ENCODE results near the gene CREM.

Gene CREM

GRCh38 chr10:35140126-35140525, 13.5 kb downstream of the CREM start:
- H3K9ac ChIP-seq (ENCODE audit: low read length) = no peak overlapping the region
- no peak overlapping the region for H3K4me3 ChIP-seq (ENCODE audit: low read length)
- no peaks in the 10 kb centered on the region for H3K9me3 ChIP-seq (ENCODE audit: insufficient read depth, low read length)
- no peak for TF ChIP-seq EZH2phosphoT487 (IDR thresholded peaks at IDR 0.05; ENCODE audit: low read depth)
- TF ChIP-seq, protein P1, sequence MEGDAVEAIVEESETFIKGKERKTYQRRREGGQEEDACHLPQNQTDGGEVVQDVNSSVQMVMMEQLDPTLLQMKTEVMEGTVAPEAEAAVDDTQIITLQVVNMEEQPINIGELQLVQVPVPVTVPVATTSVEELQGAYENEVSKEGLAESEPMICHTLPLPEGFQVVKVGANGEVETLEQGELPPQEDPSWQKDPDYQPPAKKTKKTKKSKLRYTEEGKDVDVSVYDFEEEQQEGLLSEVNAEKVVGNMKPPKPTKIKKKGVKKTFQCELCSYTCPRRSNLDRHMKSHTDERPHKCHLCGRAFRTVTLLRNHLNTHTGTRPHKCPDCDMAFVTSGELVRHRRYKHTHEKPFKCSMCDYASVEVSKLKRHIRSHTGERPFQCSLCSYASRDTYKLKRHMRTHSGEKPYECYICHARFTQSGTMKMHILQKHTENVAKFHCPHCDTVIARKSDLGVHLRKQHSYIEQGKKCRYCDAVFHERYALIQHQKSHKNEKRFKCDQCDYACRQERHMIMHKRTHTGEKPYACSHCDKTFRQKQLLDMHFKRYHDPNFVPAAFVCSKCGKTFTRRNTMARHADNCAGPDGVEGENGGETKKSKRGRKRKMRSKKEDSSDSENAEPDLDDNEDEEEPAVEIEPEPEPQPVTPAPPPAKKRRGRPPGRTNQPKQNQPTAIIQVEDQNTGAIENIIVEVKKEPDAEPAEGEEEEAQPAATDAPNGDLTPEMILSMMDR (IDR thresholded peaks at IDR 0.05; ENCODE audit: low read depth, low read length) = no peak
- H3K79me2 ChIP-seq (ENCODE audit: low read length) = no peaks in the 10 kb centered on the region; the same call in 1 of the 2 replicates
- no peaks in the 10 kb centered on the region for H3K27me3 ChIP-seq (ENCODE audit: low read depth, low read length)
- peaks cover 16% of the 10 kb centered on the region for H3K4me1 ChIP-seq (ENCODE audit: low read length)
- no peaks in the 10 kb centered on the region for H4K20me1 ChIP-seq (ENCODE audit: insufficient read depth, low read length)
- H2AFZ ChIP-seq (ENCODE audit: low read depth, low read length) = no peak overlapping the region
- H3K4me2 ChIP-seq (ENCODE audit: low read length) = no peak overlapping the region
- no peak overlapping the region for H3K27ac ChIP-seq (ENCODE audit: low read length)
- H3K36me3 ChIP-seq (replicated peaks; ENCODE audit: low read depth, low read length) = no peaks in the 10 kb centered on the region

DNA sequence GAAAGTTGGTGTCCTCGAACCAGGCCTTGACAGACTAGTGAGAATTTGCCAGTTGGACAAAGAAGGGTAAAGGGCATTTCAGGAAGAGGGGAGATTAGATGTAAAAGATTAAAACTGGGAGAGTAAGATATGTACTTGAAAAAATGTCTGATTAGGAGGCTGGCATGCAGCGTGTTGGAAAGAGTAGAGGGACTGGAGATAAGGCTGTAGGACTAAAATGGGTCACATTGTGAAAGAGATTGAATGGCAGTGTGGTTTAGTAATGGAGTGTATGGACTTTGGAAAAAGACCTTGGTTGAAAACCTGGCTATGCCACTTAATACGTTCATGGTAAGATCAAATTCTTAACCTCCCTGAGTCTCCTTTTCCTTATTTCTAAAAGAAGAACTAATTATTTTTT, 14.1 kb downstream of the CREM start:
- Histone ChIP-seq H3K79me2 (ENCODE audit: low read length) (no peaks in the 10 kb centered on the region; the same call in 1 of the 2 replicates), H3K27me3 (ENCODE audit: low read depth, low read length) (no peaks in the 10 kb centered on the region), H3K4me1 (ENCODE audit: low read length) (peaks cover 12% of the 10 kb centered on the region), H3K27ac (ENCODE audit: low read length) (no peak overlapping the region), H3K4me2 (ENCODE audit: low read length) (no peak overlapping the region), H2AFZ (ENCODE audit: low read depth, low read length) (no peak overlapping the region), H4K20me1 (ENCODE audit: insufficient read depth, low read length) (no peaks in the 10 kb centered on the region), H3K9me3 (ENCODE audit: insufficient read depth, low read length) (no peaks in the 10 kb centered on the region), H3K4me3 (ENCODE audit: low read length) (no peak overlapping the region), H3K36me3 (replicated peaks; ENCODE audit: low read depth, low read length) (no peaks in the 10 kb centered on the region), H3K9ac (ENCODE audit: low read length) (no peak overlapping the region)
- TF ChIP-seq, protein P1 (IDR thresholded peaks at IDR 0.05; ENCODE audit: low read depth, low read length) = no peak
- TF ChIP-seq EZH2phosphoT487 (IDR thresholded peaks at IDR 0.05; ENCODE audit: low read depth) = no peak

DNA sequence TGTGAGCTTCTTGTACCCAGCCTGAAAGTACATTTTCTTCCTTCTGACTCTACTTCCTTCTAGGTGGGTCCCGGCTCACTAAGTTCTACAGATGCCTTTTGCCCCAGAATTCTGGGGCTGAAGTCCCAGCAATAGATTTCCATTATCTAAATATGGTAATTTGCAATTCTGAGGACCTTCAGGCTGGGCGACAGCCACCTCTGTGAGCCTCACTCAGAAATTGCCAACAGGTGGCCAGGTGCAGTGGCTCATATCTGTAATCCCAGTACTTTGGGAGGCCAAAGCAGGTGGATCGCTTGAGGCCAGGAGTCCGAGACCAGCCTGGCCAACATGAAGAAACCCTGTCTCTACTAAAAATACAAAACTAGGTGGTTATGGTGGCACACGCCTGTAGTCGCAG, 23.7 kb downstream of the CREM start:
- Histone ChIP-seq H3K4me1 (ENCODE audit: low read length) (peaks cover 57% of the 10 kb centered on the region), H2AFZ (ENCODE audit: low read depth, low read length) (no peak overlapping the region), H3K36me3 (replicated peaks; ENCODE audit: low read depth, low read length) (no peaks in the 10 kb centered on the region), H3K4me3 (ENCODE audit: low read length) (peak overlapping the region; percentile 52), H3K27me3 (ENCODE audit: low read depth, low read length) (no peaks in the 10 kb centered on the region), H3K27ac (ENCODE audit: low read length) (peak overlapping the region; percentile 88), H3K79me2 (ENCODE audit: low read length) (0 out of 2 replicates have a peak, but pooled peaks cover 3% of the 10 kb centered on the region), H3K9me3 (ENCODE audit: insufficient read depth, low read length) (no peaks in the 10 kb centered on the region), H4K20me1 (ENCODE audit: insufficient read depth, low read length) (no peaks in the 10 kb centered on the region), H3K4me2 (ENCODE audit: low read length) (peak overlapping the region; percentile 65), H3K9ac (ENCODE audit: low read length) (peak overlapping the region; percentile 34; the same call in 1 of the 2 replicates)
- no peak for TF ChIP-seq EZH2phosphoT487 (IDR thresholded peaks at IDR 0.05; ENCODE audit: low read depth)
- TF ChIP-seq, protein P1 (IDR thresholded peaks at IDR 0.05; ENCODE audit: low read depth, low read length) = no peak

- no peaks in the 10 kb centered on the region for H4K20me1 ChIP-seq (ENCODE audit: insufficient read depth, low read length)
- no peaks in the 10 kb centered on the region for H3K36me3 ChIP-seq (replicated peaks; ENCODE audit: low read depth, low read length)
- TF ChIP-seq, protein P1 (IDR thresholded peaks at IDR 0.05; ENCODE audit: low read depth, low read length) = no peak
- no peak for TF ChIP-seq EZH2phosphoT487 (IDR thresholded peaks at IDR 0.05; ENCODE audit: low read depth)
- H3K27me3 ChIP-seq (ENCODE audit: low read depth, low read length) = no peaks in the 10 kb centered on the region
- no peak overlapping the region for H2AFZ ChIP-seq (ENCODE audit: low read depth, low read length)
- H3K9ac ChIP-seq (ENCODE audit: low read length) = no peak overlapping the region
- H3K27ac ChIP-seq (ENCODE audit: low read length) = no peak overlapping the region
- H3K79me2 ChIP-seq (ENCODE audit: low read length) = 0 out of 2 replicates have a peak, but pooled peaks cover 3% of the 10 kb centered on the region
- no peak overlapping the region for H3K4me2 ChIP-seq (ENCODE audit: low read length)
- no peak overlapping the region for H3K4me3 ChIP-seq (ENCODE audit: low read length)
- H3K9me3 ChIP-seq (ENCODE audit: insufficient read depth, low read length) = no peaks in the 10 kb centered on the region
- peaks cover 55% of the 10 kb centered on the region for H3K4me1 ChIP-seq (ENCODE audit: low read length)
These were observed 26.3 kb downstream of the CREM start for GRCh38 chr10:35152992-35153391.

Measured in OCI-LY3 (cell line).